Spleen (tissue), 7 donors: ENCODE measurements around the gene SLC8A3.

Experiments
- CTCF ChIP-seq, 11 experiments: fragments of 200-600 bp in 7 of 11; fragments of 450-650 bp in 4 of 11; sonication (generic) in 4 of 11; IDR thresholded peaks in 8 of 11; conservative IDR thresholded peaks in 3 of 11; 1 replicate in 7 of 11; 2 replicates in 4 of 11; pipeline versions ENCODE4 v1.4.0 to v1.8.0; 2016 to 2021; ENCODE audit warnings: antibody characterized with exemption in 11 of 11, inconsistent platforms in 4 of 11, mild to moderate bottlenecking in 1 of 11
- POLR2A ChIP-seq, 3 donors: fragments of 450-650 bp; IDR thresholded peaks; one replicate each; pipeline ENCODE4 v1.5.1; 2017; ENCODE audit warnings: antibody characterized with exemption in 3 of 3, mild to moderate bottlenecking in 1 of 3
- POLR2AphosphoS5 ChIP-seq, 3 donors: sonication (generic); formaldehyde crosslinking; IDR thresholded peaks; one replicate each; pipeline ENCODE4 v1.5.1; 2017; ENCODE audit warnings: antibody characterized with exemption in 3 of 3
- donor health status: DM: no; HTN: no; CAD: no; lungs with moderate emphysema.
- donor health status: DM: no; HTN: no; CAD: no.
- donor health status: DM: no; HTN: no; CAD: no.

DNA sequence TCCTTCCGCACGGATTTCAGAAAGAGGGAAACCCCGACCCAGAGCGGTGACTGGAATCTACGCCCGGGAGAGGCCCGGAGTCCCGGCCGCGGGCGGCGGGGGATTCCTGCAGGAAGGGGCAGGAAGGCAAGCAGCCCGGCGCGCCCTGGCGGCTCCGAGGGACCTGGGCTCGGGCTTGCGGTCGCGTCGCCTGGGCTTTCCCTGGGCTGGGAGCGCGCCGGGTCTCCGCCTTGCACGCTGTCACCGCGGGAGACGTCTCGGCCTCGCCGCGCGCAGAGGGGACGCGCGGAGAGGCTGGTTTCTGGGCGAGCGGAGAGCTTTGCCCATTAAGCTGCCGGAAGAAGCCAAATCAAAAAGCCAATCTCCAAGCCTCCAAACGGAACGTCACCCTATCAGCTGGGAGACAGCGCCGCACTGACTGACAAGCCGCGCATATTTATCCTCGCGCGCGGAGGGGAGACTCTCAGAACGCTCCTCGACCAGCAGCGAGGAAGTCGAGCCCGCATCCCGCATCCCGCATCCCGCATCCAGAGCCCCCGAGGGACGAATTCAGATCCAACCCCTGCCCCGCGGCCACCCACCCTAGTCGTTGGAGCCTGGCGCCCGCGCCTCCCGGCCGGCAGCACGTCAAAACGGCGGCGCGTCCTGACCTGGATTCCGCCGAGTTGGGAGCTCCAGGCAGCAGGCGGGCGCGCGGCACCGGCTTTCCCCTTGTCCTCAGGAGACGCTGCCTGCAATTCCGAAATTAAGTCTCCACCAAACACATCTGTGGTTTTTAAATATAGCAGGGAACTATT is at the start of gene SLC8A3:
- TF ChIP-seq CTCF (IDR thresholded peaks at IDR 0.05 in 8 of 11, conservative IDR thresholded peaks at IDR 0.05 in 3 of 11) (no peak), POLR2AphosphoS5 (IDR thresholded peaks at IDR 0.05) (no peak), POLR2A (IDR thresholded peaks at IDR 0.05) (no peak)
